Effector memory CD4-positive, alpha-beta T cell (primary cell): Measurements from ENCODE around the gene USP21.

Experiments
- DNase-seq, 3 donors: peaks; one replicate each; pipeline ENCODE4 v3.0.0-alpha.2; 2020
- H3K27ac ChIP-seq: 2 replicates; pipeline ENCODE4 v1.7.0; 2013; ENCODE audit warnings: mild to moderate bottlenecking, low read length, moderate library complexity; ENCODE audit not compliant: insufficient read depth, poor library complexity, severe bottlenecking
- H3K27me3 ChIP-seq: replicated peaks from 2 replicates; pipeline ENCODE4 v1.7.0; 2013; ENCODE audit warnings: mild to moderate bottlenecking, low read length; ENCODE audit not compliant: insufficient read depth, control insufficient read depth, poor library complexity, severe bottlenecking
- H3K36me3 ChIP-seq: 2 replicates; pipeline ENCODE4 v1.7.0; 2013; ENCODE audit warnings: mild to moderate bottlenecking, low read length, moderate library complexity; ENCODE audit not compliant: control insufficient read depth, insufficient read depth
- H3K4me1 ChIP-seq: 2 replicates; pipeline ENCODE4 v1.7.0; 2013; ENCODE audit warnings: low read length, mild to moderate bottlenecking; ENCODE audit not compliant: control insufficient read depth, insufficient read depth, poor library complexity, severe bottlenecking
- H3K4me3 ChIP-seq: 2 replicates; pipeline ENCODE4 v1.7.0; 2013; ENCODE audit warnings: low read length, low read depth, mild to moderate bottlenecking; ENCODE audit not compliant: insufficient read depth, poor library complexity, severe bottlenecking
- H3K9me3 ChIP-seq: 2 replicates; pipeline ENCODE4 v1.7.0; 2013; ENCODE audit warnings: mild to moderate bottlenecking, low read length, moderate library complexity; ENCODE audit not compliant: control insufficient read depth

Gene USP21

DNA sequence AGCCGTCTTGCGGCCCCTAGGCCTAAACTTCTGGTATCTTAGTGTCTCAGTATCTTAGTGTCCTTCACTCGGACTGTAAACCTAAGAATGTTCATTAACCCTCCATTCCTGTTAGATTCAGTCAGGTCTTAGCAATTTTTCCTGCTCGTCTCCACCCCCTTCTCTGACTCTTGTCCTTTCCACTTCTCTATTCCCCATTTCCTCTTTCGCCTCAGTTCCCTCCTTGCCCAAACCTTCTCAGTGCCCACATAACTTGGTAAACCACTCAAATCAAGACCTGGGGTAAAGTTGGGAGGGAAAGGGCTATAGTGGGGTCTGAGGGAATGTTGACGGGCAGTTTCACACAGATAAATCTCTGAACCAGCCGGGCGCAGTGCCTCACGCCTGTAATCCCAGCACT, 55.1 kb downstream of the USP21 start:
- Histone ChIP-seq H3K4me1 (peaks cover 3% of the 10 kb centered on the region), H3K9me3 (no peaks in the 10 kb centered on the region), H3K4me3 (no peak overlapping the region), H3K27ac (no peak overlapping the region), H3K36me3 (peaks cover 50% of the 10 kb centered on the region), H3K27me3 (no peaks in the 10 kb centered on the region)
- no peak for DNase-seq

DNA sequence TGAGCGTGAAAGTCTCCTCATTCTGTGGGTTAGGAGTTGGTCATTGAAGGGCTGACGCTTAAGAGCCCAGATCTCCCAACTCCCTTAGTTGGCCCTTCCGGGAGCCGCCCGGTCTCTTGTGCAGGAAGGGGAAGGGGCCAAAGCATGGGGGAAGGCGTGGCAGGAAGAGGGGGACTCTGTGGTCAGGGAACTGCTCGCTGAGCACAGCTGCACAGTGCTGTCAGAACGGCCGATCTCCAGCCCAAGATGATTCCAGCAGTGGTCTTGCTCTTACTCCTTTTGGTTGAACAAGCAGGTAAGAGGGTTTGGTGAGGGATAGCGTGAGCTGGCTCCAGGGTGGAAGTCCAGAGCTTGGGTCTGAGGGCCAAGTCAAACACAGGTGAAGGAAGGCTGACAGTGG, 55.8 kb downstream of the USP21 start, which contains the start of gene FCER1G:
FCER1G (plus strand) TSS at position 220 of the 400 bp plus-strand sequence; CDS start at position 247, 27 bp downstream.
- peaks cover 3% of the 10 kb centered on the region for H3K4me1 ChIP-seq
- peaks cover 43% of the 10 kb centered on the region for H3K36me3 ChIP-seq
- no peak within 1 kb of the TSS for H3K4me3 ChIP-seq
- H3K27me3 ChIP-seq, result no peaks in the 10 kb centered on the region
- H3K9me3 ChIP-seq, result no peaks in the 10 kb centered on the region
- H3K27ac ChIP-seq, result no peak within 1 kb of the TSS
- no peak for DNase-seq
